H9 (cell line): ENCODE data around the gene DUSP14. TPM values are rescaled to one million over a fixed set of nuclear protein-coding genes. Genes with fewer than 3 reads are reported as not detected.
A peak's percentile ranks its signal among the peaks of the same experiment; 100 is the strongest.

Experiments
- DNase-seq: peaks from one replicate; pipeline ENCODE4 v3.0.0-alpha.2; 2017
- H2AFZ ChIP-seq: one replicate; pipeline ENCODE4 v1.6.1; 2013; ENCODE audit warnings: mild to moderate bottlenecking, low read length, control low read depth, moderate library complexity
- H2AK5ac ChIP-seq: 2 replicates; pipeline ENCODE4 v1.6.1; 2013; ENCODE audit warnings: low read length, control low read depth, mixed read lengths; ENCODE audit not compliant: insufficient read length
- H2BK120ac ChIP-seq: one replicate; pipeline ENCODE4 v1.6.1; 2013; ENCODE audit warnings: low read depth, mild to moderate bottlenecking, low read length, control low read depth, inconsistent platforms; ENCODE audit not compliant: poor library complexity, severe bottlenecking
- H2BK12ac ChIP-seq: 2 replicates; pipeline ENCODE4 v1.6.1; 2013; ENCODE audit warnings: low read length, control low read depth, mixed read lengths, low read depth; ENCODE audit not compliant: insufficient read length
- H2BK15ac ChIP-seq: 2 replicates; pipeline ENCODE4 v1.6.1; 2013; ENCODE audit warnings: low read depth, low read length, control low read depth
- H2BK20ac ChIP-seq: one replicate; pipeline ENCODE4 v1.6.1; 2013; ENCODE audit warnings: low read depth, mild to moderate bottlenecking, low read length, control low read depth, inconsistent platforms; ENCODE audit not compliant: poor library complexity, severe bottlenecking
- H2BK5ac ChIP-seq: 2 replicates; pipeline ENCODE4 v1.6.1; 2013; ENCODE audit warnings: low read length, control low read depth, mixed read lengths; ENCODE audit not compliant: insufficient read length
- H3K14ac ChIP-seq: 2 replicates; pipeline ENCODE4 v1.6.1; 2013; ENCODE audit warnings: low read length, control low read depth; ENCODE audit not compliant: insufficient read depth
- H3K18ac ChIP-seq: 2 replicates; pipeline ENCODE4 v1.6.1; 2013; ENCODE audit warnings: low read depth, mild to moderate bottlenecking, mixed read lengths, low read length, control low read depth; ENCODE audit not compliant: insufficient read length
- H3K23ac ChIP-seq: 2 replicates; pipeline ENCODE4 v1.6.1; 2013; ENCODE audit warnings: low read length, control low read depth, mixed read lengths, low read depth; ENCODE audit not compliant: insufficient read length
- H3K23me2 ChIP-seq: 2 replicates; pipeline ENCODE4 v1.6.1; 2013; ENCODE audit warnings: low read depth, mild to moderate bottlenecking, mixed read lengths, low read length, control low read depth; ENCODE audit not compliant: insufficient read length, poor library complexity, severe bottlenecking
- H3K27ac ChIP-seq: 2 replicates; pipeline ENCODE4 v1.5.1; 2013; ENCODE audit warnings: low read length, control low read depth, mixed read lengths, low read depth; ENCODE audit not compliant: insufficient read length
- H3K27me3 ChIP-seq: 2 replicates; pipeline ENCODE4 v1.6.1; 2013; ENCODE audit warnings: low read length, control low read depth, inconsistent platforms; ENCODE audit not compliant: insufficient read depth
- H3K4ac ChIP-seq: 2 replicates; pipeline ENCODE4 v1.6.1; 2013; ENCODE audit warnings: low read depth, mild to moderate bottlenecking, control low read depth, inconsistent platforms, low read length, moderate library complexity
- H3K4me1 ChIP-seq: 2 replicates; pipeline ENCODE4 v1.6.1; 2013; ENCODE audit warnings: low read length, control low read depth, inconsistent platforms; ENCODE audit not compliant: insufficient read depth
- H3K4me2 ChIP-seq: 2 replicates; pipeline ENCODE4 v1.6.1; 2013; ENCODE audit warnings: low read length, control low read depth, mixed read lengths; ENCODE audit not compliant: insufficient read length, insufficient read depth
- H3K56ac ChIP-seq: 2 replicates; pipeline ENCODE4 v1.6.1; 2013; ENCODE audit warnings: low read depth, mild to moderate bottlenecking, mixed read lengths, low read length, control low read depth; ENCODE audit not compliant: insufficient read length
- H3K79me1 ChIP-seq: 2 replicates; pipeline ENCODE4 v1.6.1; 2013; ENCODE audit warnings: low read depth, mild to moderate bottlenecking, moderate library complexity, low read length, control low read depth, inconsistent platforms; ENCODE audit not compliant: insufficient read depth, poor library complexity, severe bottlenecking
- H3K79me2 ChIP-seq: 2 replicates; pipeline ENCODE4 v1.6.1; 2013; ENCODE audit warnings: low read length, control low read depth, inconsistent platforms; ENCODE audit not compliant: insufficient read depth
- H3K9ac ChIP-seq: 2 replicates; pipeline ENCODE4 v1.6.1; 2013; ENCODE audit warnings: low read length, control low read depth, mixed read lengths; ENCODE audit not compliant: insufficient read length; ENCODE audit errors: extremely low read depth
- H3K9me3 ChIP-seq: one replicate; pipeline ENCODE4 v1.6.1; 2013; ENCODE audit warnings: low read depth, low read length, inconsistent platforms; ENCODE audit not compliant: control insufficient read depth
- H3T11ph ChIP-seq: one replicate; pipeline ENCODE4 v1.6.1; 2013; ENCODE audit warnings: mild to moderate bottlenecking, low read length, control low read depth, inconsistent platforms
- H4K20me1 ChIP-seq: one replicate; pipeline ENCODE4 v1.6.1; 2013; ENCODE audit not compliant: control insufficient read depth, insufficient read length, insufficient read depth
- H4K5ac ChIP-seq: 2 replicates; pipeline ENCODE4 v1.6.1; 2013; ENCODE audit warnings: low read depth, mild to moderate bottlenecking, mixed read lengths, low read length, control low read depth; ENCODE audit not compliant: insufficient read length
- H4K8ac ChIP-seq: replicated peaks from 2 replicates; pipeline ENCODE4 v1.6.1; 2013; ENCODE audit warnings: low read length, control low read depth, mixed read lengths, low read depth; ENCODE audit not compliant: insufficient read length
- H4K91ac ChIP-seq: 2 replicates; pipeline ENCODE4 v1.6.1; 2013; ENCODE audit warnings: low read depth, mild to moderate bottlenecking, moderate library complexity, mixed read lengths, low read length, control low read depth; ENCODE audit not compliant: insufficient read length
- H3K27ac Mint-ChIP-seq, 3 experiments: 2 replicates in 2 of 3; 3 replicates in 1 of 3; pipeline ENCODE4 v1.8.0; 2020 to 2021; ENCODE audit warnings: mixed read lengths in 3 of 3, mild to moderate bottlenecking in 1 of 3, moderate library complexity in 1 of 3
- H3K27me3 Mint-ChIP-seq: 2 replicates; pipeline ENCODE4 v1.8.0; 2021; ENCODE audit warnings: low read depth, mild to moderate bottlenecking, moderate library complexity, mixed read lengths
- H3K36me3 Mint-ChIP-seq, 3 experiments: 2 replicates in 2 of 3; 3 replicates in 1 of 3; pipeline ENCODE4 v1.8.0; 2020 to 2021; ENCODE audit warnings: low read depth in 3 of 3, mixed read lengths in 3 of 3; ENCODE audit not compliant: insufficient read depth in 1 of 3
- H3K4me1 Mint-ChIP-seq, 2 experiments: 2 replicates each; pipeline ENCODE4 v1.8.0; 2020; ENCODE audit warnings: mixed read lengths in 2 of 2
- H3K4me3 Mint-ChIP-seq, 2 experiments: 2 replicates in 1 of 2; 3 replicates in 1 of 2; pipeline ENCODE4 v1.8.0; 2020 to 2021; ENCODE audit warnings: mild to moderate bottlenecking in 2 of 2, mixed read lengths in 2 of 2, moderate library complexity in 1 of 2
- H3K9me3 Mint-ChIP-seq, 2 experiments: 2 replicates in 1 of 2; 3 replicates in 1 of 2; pipeline ENCODE4 v1.8.0; 2020; ENCODE audit warnings: mild to moderate bottlenecking in 2 of 2, mixed read lengths in 2 of 2, moderate library complexity in 1 of 2
- CTCF ChIP-seq: fragments of 200-600 bp; sonication (generic); conservative IDR thresholded peaks from 3 replicates; pipeline ENCODE4 v1.8.0; 2021; ENCODE audit warnings: antibody characterized with exemption, mild to moderate bottlenecking
- WGBS: extraction: QIAGEN DNeasy Blood & Tissue Kit; methylation state at CpG from one replicate; pipeline ENCODE4 v1.1.7; 2013; ENCODE audit warnings: missing lambda C conversion rate, low lambda C conversion rate, mixed read lengths; ENCODE audit not compliant: insufficient read length; ENCODE audit errors: extremely low coverage; 5-methylcytosine and 5-hydroxymethylcytosine counted together
- total RNA-seq: library from RNA; stranded (reverse); gene quantifications from 2 replicates; pipeline ENCODE4 v1.2.1, GENCODE V29; 2021

Gene DUSP14
- total RNA-seq, 1 experiment from 2014 or later = 21.3 TPM

- WGBS = no CpG with 5 or more reads among the region's 5 CpGs
- Mint-ChIP-seq H3K27ac (peak overlapping the region; percentile 16 to 81 (median 63); a peak in 4 of 7 replicates), H3K27me3 (peaks cover 1% of the 10 kb centered on the region; the same call in 1 of the 2 replicates), H3K4me3 (no peak overlapping the region), H3K36me3 (peaks cover 0 to 12% (median 7%) of the 10 kb centered on the region in 3 experiments; a peak in 4 of 7 replicates), H3K9me3 (no peaks in the 10 kb centered on the region), H3K4me1 (peaks cover 30 to 34% of the 10 kb centered on the region in 2 experiments)
- no peak overlapping the region for H2BK15ac ChIP-seq
- no peak for DNase-seq
- no peak overlapping the region for H4K91ac ChIP-seq
- TF ChIP-seq CTCF = no peak
- no peak overlapping the region for H3T11ph ChIP-seq
- no peaks in the 10 kb centered on the region for H3K27me3 ChIP-seq
- no peak overlapping the region for H3K18ac ChIP-seq
- no peak overlapping the region for H2BK120ac ChIP-seq
- no peaks in the 10 kb centered on the region for H3K79me1 ChIP-seq
- H3K4me2 ChIP-seq = no peak overlapping the region
- H2BK12ac ChIP-seq = no peak overlapping the region
- no peak overlapping the region for H2AFZ ChIP-seq
- H2AK5ac ChIP-seq = no peak overlapping the region
- H3K56ac ChIP-seq = no peak overlapping the region
- H4K8ac ChIP-seq = no peak overlapping the region
- H3K23ac ChIP-seq = no peak overlapping the region
- H3K9me3 ChIP-seq = no peaks in the 10 kb centered on the region
- H3K79me2 ChIP-seq = no peaks in the 10 kb centered on the region
- no peaks in the 10 kb centered on the region for H4K20me1 ChIP-seq
- H2BK20ac ChIP-seq = no peak overlapping the region
- H3K14ac ChIP-seq = no peak overlapping the region
- no peak overlapping the region for H3K27ac ChIP-seq
- no peak overlapping the region for H3K9ac ChIP-seq
- no peak overlapping the region for H3K4ac ChIP-seq
- peaks cover 10% of the 10 kb centered on the region; the same call in 1 of the 2 replicates for H3K4me1 ChIP-seq
- H3K23me2 ChIP-seq = peaks cover 3% of the 10 kb centered on the region
- H4K5ac ChIP-seq = no peak overlapping the region
- H2BK5ac ChIP-seq = no peak overlapping the region
Observed at GRCh38 chr17:37483311-37484039, 6.2 kb upstream of the DUSP14 start.
